Measurements from ENCODE around the gene TPGS1.

The TPGS1 gene

GRCh38 chr19:469833-470232, 37.5 kb upstream of the TPGS1 start:
- TF ChIP-seq, protein P1, sequence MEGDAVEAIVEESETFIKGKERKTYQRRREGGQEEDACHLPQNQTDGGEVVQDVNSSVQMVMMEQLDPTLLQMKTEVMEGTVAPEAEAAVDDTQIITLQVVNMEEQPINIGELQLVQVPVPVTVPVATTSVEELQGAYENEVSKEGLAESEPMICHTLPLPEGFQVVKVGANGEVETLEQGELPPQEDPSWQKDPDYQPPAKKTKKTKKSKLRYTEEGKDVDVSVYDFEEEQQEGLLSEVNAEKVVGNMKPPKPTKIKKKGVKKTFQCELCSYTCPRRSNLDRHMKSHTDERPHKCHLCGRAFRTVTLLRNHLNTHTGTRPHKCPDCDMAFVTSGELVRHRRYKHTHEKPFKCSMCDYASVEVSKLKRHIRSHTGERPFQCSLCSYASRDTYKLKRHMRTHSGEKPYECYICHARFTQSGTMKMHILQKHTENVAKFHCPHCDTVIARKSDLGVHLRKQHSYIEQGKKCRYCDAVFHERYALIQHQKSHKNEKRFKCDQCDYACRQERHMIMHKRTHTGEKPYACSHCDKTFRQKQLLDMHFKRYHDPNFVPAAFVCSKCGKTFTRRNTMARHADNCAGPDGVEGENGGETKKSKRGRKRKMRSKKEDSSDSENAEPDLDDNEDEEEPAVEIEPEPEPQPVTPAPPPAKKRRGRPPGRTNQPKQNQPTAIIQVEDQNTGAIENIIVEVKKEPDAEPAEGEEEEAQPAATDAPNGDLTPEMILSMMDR (IDR thresholded peaks at IDR 0.05; ENCODE audit: low read depth, low read length), result no peak
- H3K4me3 ChIP-seq (ENCODE audit: low read depth, low read length), result no peak overlapping the region

- TF ChIP-seq, protein P1 (IDR thresholded peaks at IDR 0.05; ENCODE audit: low read depth, low read length), result no peak
- no peak overlapping the region for H3K4me3 ChIP-seq (ENCODE audit: low read depth, low read length)
Measured at GRCh38 chr19:470701-471100, 36.6 kb upstream of the TPGS1 start.

- no peak overlapping the region for H3K4me3 ChIP-seq (ENCODE audit: low read depth, low read length)
- TF ChIP-seq, protein P1 (IDR thresholded peaks at IDR 0.05; ENCODE audit: low read depth, low read length), result no peak
Measured at GRCh38 chr19:472005-472858, 35.1 kb upstream of the TPGS1 start.

DNA sequence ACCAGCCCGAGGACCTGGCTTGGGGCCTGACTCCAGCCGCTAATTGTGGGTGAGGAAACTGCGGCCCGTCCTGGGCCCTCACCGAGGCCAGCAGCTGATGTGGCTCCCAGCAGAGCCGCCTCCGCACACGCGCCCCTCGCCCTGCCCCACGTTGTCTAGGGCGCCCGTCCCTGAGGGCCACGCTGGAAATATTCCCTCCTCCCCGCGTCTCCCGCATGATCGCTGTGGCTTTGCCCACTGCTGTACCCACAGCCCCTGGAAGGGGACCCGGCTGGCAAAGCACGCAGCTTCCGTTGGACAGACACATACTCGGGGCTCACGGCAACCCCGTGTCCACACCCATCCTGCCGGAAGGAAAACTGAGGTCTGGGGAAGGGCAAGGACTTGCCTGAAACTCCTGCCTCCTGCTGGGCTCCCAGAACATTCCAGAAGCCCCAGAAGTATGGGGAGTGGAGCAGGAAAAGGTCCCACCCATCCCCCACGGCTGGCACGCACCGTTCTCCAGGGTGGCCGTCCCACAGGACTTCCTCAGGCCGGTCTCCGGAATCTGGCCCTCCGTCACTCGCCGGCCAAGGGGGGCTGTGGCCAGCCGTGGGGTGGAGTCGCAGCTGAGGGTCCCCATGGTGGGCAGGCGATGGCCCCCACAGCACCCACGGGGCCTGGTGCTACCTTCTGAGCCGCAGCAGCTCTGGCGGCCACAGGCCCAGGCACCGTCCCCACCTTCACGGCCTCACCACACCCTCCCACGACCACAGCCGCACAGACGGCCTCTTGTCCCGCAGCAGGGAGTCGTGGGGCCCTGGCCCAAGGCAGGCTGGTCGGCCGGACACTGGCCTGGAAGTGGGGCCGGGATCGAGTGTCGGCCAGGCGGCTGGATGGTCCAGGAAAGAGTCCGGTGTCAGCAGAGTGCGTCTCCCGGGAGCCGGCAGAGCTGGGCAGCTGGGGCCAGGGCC, 32.9 kb upstream of the TPGS1 start:
- H3K4me3 ChIP-seq (ENCODE audit: low read depth, low read length), result no peak overlapping the region
- TF ChIP-seq, protein P1 (IDR thresholded peaks at IDR 0.05; ENCODE audit: low read depth, low read length), result no peak

GRCh38 chr19:475360-475759, 31.9 kb upstream of the TPGS1 start:
- H3K4me3 ChIP-seq (ENCODE audit: low read depth, low read length), result no peak overlapping the region
- TF ChIP-seq, protein P1 (IDR thresholded peaks at IDR 0.05; ENCODE audit: low read depth, low read length), result no peak

DNA sequence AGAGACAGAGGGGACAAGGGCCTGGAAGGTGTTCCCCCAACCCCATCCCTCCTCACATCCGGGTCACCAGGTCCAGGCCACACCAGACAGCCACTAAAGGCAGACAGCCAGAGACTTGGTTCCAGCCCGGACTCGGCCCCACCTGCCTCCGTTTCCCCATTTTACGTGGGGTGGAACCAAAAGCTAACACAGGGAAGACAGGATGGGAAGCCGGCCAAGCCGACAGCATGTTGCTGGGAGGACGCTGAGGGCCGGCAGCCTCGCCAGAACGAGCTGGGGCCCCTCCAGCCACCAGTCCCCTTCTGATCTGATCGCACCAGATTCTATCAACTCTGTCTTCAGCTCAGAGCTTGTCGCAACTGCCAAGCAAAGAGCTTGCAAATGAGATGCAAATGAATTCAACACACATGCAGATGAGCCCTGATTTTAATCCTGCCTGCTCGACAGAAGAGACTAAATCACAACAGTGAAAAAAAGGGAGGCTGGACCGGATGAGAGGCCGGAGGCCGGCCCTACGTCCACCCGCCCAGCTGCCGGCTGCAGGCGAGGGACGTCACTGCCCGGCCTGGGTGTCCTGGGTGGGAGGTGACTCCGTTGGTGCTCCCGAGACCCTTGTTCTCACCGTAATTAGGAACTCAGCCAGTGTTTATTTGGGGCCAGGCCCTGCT, 28.9 kb upstream of the TPGS1 start:
- TF ChIP-seq, protein P1 (IDR thresholded peaks at IDR 0.05; ENCODE audit: low read depth, low read length), result no peak
- H3K4me3 ChIP-seq (ENCODE audit: low read depth, low read length), result no peak overlapping the region

Data from WI38 (cell line).